ENCODE data around the gene ACKR2.

Gene ACKR2

GRCh38 chr3:42795621-42796181 lies 13.5 kb upstream of the ACKR2 start:
- ChIA-PET CTCF (interaction anchor here (1.2 kb wide), 2 partner anchors 12 to 44 kb away, joined by 4 to 9 read pairs; no protein-coding TSS in a partner anchor), POLR2A (no interaction called here)
- TF ChIP-seq FEZF1 (tag by site-specific recombination; IDR thresholded peaks at IDR 0.05) (0 out of 2 replicates have a peak, but pooled peaks have one; percentile 6), PRDM6 (tag by site-specific recombination; IDR thresholded peaks at IDR 0.05) (peak; percentile 67), ZNF155 (tag by site-specific recombination; IDR thresholded peaks at IDR 0.05) (no peak), TCF7L2 (IDR thresholded peaks at IDR 0.05; ENCODE audit: borderline replicate concordance, low read depth, low read length) (peak; percentile 57; the same call in 1 of the 2 replicates), OSR2 (tag by site-specific recombination; IDR thresholded peaks at IDR 0.05) (peak; percentile 81), HIC1 (tag by site-specific recombination; IDR thresholded peaks at IDR 0.05) (no peak), REPIN1 (tag by site-specific recombination; IDR thresholded peaks at IDR 0.05; ENCODE audit: low read depth) (no peak), WT1 (tag by site-specific recombination; IDR thresholded peaks at IDR 0.05) (peak; percentile 55; the same call in 1 of the 2 replicates)
- H3K4me3 ChIP-seq (ENCODE audit: low read depth, low read length): no peak overlapping the region
- peaks cover 6 to 20% of the 10 kb centered on the region in 2 experiments for H3K36me3 ChIP-seq (ENCODE audit: control insufficient read depth in 2 of 2, insufficient read depth in 1 of 2, low read length in 2 of 2)
- H3K4me1 ChIP-seq (ENCODE audit: control insufficient read depth, insufficient read depth, low read length): no peaks in the 10 kb centered on the region
- H3K27ac ChIP-seq (ENCODE audit: extremely low read depth, low read depth, low read length): no peak overlapping the region
- no peaks in the 10 kb centered on the region for H3K9me3 ChIP-seq (ENCODE audit: control insufficient read depth, insufficient read depth, low read depth, low read length)

- Histone ChIP-seq H3K4me1 (ENCODE audit: control insufficient read depth, insufficient read depth, low read length) (peaks cover 3% of the 10 kb centered on the region; the same call in 1 of the 2 replicates), H3K27ac (ENCODE audit: extremely low read depth, low read depth, low read length) (no peak overlapping the region), H3K9me3 (ENCODE audit: control insufficient read depth, insufficient read depth, low read depth, low read length) (no peaks in the 10 kb centered on the region), H3K36me3 (ENCODE audit: control insufficient read depth in 2 of 2, insufficient read depth in 1 of 2, low read length in 2 of 2) (peaks cover 6 to 14% of the 10 kb centered on the region in 2 experiments), H3K4me3 (ENCODE audit: low read depth, low read length) (no peak overlapping the region)
- ChIA-PET CTCF (interaction anchor here (1.2 kb wide), 1 partner anchor 12 kb away, joined by 9 read pairs; no protein-coding TSS in a partner anchor), POLR2A (no interaction called here)
- TF ChIP-seq ZNF513 (tag by site-specific recombination; IDR thresholded peaks at IDR 0.05): no peak
- TF ChIP-seq TSHZ1 (tag by site-specific recombination; IDR thresholded peaks at IDR 0.05; ENCODE audit: borderline replicate concordance): no peak
- TF ChIP-seq SETDB1 (IDR thresholded peaks at IDR 0.05; ENCODE audit: insufficient read length, low read length): peak; percentile 86
- TF ChIP-seq SCRT1 (tag by site-specific recombination; IDR thresholded peaks at IDR 0.05; ENCODE audit: borderline replicate concordance): no peak
- TF ChIP-seq ZNF114 (tag by site-specific recombination; IDR thresholded peaks at IDR 0.05): no peak
These were observed 12.8 kb upstream of the ACKR2 start for GRCh38 chr3:42796332-42796885.

Data from HEK293 (cell line).